HG03280 (cell line): ENCODE data around the gene ATP11C.
"Not testable (repeated sequence)": the region's sequence is repeated elsewhere in the genome, so short reads cannot be mapped to it uniquely, and the experiment has no call there.

Experiments
- ATAC-seq: cut with Tn5 transposase; IDR thresholded peaks from one replicate; pipeline ENCODE4 v1.9.1; 2021; ENCODE audit warnings: mild to moderate bottlenecking, moderate library complexity; ENCODE audit not compliant: unreplicated experiment

ATP11C gene

DNA sequence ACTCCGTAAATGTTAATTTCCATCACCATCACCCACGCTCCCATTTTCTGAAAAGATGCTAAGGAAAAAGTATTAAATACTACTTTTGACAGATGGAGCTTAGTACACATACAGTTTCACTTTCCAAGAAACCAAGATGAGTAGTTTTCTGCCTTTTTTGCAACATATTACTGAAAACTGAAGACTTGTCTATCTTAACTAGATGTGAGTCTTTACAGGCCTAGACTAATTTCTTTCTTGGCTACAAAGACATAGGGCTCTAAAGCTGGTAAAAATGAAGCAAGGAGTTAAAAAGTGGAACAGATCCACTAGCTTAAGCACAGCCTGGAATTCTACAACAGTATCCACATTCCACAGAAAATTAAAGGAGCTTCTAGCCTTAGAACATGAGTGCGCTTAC lies 68.2 kb downstream of the ATP11C start:
- ATAC-seq: no peak

DNA sequence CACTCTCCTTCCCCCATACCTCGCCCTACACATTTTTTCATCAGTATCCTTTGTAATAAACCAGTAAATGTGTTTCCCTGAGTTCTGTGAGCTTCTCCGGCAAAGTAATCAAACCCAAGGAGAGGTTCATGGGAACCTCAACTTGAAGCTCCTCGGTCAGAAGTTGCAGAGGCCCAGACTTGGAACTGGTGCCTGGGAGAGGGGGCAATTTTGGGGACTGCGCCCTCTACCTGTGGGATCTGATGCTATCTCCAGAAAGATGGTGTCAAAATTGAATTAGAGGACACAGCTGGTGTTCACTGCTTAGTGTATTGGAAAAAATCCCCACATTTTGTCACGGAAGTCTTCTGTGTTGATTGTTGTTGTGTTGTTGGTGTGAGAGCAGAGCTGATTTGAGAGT lies 70.6 kb downstream of the ATP11C start:
- ATAC-seq: no peak

DNA sequence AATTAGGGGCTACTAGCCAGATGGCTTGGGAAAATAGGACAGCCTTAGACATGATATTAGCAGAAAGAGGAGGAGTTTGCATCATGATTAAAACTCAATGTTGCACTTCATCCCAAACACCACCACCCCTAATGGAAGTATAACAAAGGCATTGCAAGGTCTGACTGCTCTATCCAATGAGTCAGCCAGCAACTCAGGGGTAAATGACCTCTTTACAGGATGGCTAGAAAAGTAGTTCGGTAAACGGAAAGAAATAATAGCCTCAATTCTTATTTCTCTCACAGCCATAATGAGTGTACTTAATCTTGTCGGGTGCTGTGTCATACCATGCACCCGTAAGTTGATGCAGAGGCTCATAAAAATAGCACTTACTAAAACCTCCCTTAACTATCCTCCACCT lies 76.0 kb downstream of the ATP11C start:
- not testable (repeated sequence) for ATAC-seq

DNA sequence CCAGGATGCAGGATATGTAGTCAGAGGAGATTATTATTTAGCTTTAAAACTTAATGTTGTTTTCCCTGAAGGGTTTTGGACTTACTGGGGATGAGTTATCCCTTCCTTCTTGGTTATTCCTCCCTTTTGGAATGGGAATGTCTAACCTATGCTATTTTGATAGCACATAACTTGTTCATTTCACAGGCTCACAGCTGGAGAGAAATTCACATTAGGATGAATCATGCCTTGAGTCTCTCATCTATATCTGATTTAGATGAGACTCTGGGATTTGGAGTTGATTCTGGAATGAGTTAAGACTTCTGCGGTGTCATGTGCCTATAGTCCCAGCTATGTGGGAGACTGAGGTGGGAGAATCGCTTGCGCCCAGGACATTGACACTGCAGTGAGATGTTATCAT lies 81.1 kb downstream of the ATP11C start:
- no peak for ATAC-seq

DNA sequence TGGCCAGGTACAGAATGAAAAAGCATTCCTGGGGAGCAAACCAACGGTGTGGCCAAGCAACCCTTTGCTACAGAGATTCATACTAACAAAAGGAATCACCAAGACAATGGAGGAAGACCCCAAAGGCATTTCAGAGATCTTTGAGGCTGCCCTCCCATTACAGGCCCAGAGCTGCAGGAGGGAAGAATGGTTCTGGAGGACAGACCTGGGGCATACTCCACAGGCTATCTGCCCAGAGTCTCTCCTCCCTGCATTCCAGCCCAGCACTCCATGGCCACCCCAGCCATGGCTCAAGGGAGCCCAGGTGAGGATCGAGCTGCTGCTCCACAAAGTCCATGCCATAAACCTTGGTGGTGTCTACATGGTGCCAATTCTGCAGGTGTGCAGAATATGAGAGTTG lies 81.9 kb downstream of the ATP11C start:
- ATAC-seq: no peak

DNA sequence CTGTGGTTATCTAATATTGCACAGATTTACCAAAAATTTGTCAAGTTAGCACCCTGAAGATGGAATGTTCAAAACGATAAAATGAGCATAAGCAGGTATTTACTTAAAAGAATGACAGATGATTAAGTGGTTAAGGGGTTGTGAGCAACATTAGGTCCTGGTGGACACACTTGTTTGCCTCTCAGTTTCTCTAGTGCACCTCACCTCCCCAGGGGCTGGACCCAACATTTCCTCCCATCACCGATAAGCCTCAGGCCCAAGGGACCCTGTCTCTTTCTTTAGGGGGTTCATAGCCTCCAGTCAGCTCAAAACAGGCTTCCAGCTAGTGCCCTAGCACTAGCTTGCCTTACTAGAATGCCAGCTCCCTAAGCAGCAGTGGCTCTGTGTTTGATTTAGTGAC lies 88.0 kb downstream of the ATP11C start:
- ATAC-seq: no peak

DNA sequence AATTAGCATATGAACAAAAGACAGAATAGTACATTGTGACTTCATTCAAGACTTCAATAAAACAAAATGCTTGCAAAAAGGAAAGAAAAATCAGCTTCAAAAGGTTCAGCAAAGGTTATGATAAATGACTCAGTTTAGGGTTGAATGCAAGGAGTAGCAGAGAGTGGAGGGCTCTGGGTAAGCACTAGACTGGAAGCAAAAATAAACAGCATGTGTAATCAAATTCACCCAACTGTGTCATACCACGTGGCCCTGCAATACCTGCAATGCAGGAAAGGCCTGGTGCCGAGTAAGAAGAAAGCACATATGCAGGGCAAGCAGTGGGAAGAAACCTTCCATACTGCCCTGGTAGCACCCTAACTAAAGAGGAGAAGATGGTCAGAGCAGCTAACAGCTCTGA lies 88.7 kb downstream of the ATP11C start:
- peak; percentile 52 for ATAC-seq

DNA sequence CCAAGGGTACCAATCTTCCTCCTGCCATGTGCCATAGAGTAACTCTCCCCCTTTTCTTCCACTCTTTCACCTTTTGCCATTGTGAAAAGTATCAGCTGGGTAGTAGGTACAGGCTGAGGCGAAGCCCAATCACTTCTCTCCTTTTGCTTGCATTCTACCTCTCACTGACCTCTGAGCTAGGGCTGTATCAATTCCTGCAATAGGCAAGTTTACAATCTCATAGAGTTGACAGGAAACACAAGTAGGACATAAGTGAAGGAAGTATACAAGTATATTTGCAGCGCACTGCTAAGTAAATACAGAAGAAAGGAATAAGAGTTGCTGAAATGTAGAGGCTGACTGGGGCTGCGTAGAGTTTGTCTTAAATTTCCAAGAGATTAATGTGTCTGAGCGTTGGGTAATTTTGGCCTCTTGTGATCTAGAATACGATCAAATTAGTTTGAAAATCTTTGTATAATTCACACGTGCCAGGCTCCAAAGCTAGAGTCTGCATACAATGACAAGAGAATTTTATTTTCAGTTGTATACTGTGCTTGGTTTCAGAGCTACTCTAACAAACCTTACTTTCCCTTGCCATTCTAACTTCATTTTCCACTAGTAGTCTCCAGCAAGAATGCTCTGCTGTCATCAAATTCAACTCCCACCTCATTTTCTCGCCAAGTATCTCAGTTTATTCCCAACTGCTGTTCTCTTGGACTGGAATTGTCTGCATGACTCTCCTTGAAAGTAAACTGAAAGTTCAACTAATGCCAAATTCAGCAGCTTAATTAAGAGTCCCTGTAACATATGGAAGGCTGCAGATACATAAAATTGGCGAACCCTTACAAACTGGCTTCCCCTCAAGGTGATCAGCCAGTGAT lies 90.3 kb downstream of the ATP11C start:
- ATAC-seq: no peak

DNA sequence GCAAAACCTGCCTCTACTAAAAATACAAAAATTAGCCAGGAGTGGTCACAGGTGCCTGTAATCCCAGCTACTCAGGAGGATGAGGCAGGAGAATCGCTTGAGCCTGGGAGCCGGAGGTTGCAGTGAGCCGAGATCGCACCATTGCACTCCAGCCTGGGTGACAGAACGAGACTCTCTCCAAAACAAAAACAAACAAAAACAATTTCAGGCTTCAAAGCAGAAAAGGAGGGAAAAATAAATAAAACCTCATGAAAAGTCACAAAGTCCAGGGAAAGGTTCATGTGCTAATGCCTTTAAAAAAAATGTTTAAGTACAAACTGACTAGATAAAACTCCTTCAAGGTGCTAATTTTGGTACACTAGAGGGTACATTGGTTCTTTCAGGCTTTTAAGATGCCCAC lies 96.5 kb downstream of the ATP11C start:
- ATAC-seq: not testable (repeated sequence)

DNA sequence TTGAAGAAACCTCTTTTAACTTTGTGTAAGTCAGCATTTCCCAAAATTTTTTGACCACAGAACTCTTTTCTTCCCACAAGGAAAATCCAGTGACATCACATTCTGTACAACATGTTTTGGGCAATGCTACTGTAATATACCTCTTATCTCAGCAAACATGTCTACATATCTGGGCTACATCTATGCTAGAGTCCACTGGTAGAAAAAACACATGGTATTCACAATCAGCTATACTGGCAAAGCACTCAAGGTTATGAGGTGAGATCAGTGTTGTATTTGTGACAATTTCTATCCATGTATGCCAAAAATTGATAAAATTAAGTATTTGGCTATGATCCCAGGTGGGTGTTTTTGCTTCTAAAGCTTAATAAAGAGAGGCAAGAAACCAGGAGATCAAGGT lies 98.0 kb downstream of the ATP11C start:
- ATAC-seq: no peak

DNA sequence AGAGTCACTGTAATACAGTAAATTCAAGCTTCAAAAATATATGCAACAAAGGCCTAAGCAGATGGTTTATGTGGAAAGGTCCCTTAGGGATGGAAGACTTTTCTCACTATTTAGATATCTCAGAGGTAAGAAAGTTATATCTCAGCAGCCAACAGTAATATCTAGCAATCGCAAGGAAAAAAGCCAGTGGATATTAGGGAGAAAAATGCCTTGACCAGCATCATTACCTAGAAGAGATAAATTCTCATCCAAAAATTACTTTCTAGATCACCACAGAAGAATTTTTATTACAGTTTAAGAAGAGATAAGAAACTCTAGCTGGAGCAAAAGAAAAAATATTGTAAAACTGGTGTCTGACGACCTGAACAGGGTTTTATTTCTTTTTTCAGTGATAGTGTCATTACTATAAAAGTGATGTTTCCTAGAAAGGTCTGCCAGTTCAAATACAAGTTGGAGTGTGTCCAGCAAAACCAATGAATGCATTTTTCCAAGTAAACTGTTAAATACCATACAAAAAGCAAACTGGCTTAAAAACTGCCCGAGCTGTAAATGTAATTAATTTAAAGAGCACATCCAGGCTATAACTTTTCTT lies 100.0 kb downstream of the ATP11C start:
- no peak for ATAC-seq

DNA sequence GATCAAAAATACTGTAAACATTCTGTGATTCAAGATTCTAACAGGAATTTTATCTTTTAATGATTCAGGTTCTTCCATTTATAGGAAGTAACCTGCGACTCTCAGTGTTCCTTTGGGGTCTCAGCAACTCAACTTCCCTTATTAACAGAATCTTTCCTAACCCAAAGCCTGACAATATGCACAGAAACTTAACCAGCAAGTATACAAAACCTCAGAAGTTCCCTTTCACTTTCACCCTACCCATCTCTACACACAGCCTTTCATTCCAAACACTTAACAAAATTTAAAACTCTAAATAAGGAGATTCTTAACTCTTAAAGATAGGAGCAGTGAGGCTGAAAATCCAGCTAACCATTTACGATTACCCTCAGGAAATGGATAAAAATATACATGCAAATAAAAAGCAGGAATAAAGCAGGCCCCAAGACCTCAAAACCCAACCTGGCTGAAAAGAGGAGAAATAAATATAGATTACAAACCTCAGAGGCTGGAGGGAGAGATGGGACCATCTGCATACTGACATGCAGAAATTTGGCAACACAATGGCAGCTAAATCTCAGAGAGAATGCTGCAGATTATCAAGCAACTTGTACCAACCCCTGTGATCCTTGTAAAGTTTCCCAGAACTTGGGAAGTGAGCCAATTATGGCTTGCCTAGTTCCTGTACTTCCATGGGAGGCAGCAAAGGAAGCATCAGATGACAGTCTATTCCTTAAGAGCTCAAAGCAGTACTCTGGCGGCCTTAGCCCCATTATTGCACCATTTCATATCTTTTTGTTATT lies 101.0 kb downstream of the ATP11C start:
- peak; percentile 66 for ATAC-seq

DNA sequence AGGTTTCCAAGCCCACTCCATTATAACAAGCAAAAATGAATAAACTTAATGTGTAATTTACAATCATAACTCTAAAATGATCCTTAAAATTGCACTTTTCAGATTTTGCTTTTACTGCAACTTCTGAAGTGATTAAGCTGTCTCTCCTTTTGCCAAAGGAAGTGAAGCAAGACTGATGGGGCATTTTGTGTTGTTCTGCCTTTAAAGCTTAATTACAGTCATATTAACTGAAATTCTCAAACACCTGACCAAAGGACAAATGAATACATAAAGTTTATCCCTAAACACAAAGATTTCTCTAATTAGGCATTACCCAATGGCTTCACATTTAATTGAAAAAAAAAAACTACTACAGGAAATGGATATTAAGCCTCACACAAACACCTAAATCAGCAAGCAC lies 101.8 kb downstream of the ATP11C start:
- no peak for ATAC-seq

DNA sequence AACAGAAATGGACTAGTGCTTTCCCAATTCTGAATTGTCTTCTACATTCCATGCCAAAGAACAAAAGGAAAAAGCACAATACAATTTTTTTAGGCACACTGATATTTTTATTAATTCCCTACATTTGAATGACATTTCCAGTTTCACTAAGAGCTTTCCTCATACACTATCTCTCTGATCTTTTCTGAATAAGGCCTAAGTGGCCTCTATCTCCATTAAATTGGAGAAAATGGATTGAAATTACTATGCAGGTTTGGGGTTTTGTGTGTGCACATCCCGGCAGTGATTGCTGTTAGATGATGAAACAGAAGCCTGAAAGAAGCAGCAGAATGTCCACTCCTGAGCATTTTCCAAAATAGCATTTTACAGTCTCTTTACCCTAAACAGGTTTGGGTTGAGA lies 104.0 kb downstream of the ATP11C start:
- ATAC-seq: no peak

DNA sequence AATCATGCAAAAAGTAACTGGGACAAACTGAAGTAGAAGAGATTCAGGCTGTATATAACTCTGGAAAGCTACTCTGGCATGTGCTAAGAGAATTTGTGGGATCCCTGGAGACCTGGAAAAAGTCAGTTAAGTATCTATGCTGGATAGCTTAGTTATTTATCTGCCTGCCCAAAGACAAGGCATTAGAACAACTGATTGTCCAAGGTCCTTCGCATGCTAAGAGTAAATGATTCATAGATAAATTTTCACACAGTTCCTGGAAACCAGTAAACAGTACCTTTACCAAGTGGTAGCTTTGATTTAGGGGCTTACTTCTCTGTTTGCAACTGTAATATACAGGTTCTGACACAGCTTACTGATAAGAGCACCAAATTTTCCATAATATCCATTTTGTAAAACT lies 104.8 kb downstream of the ATP11C start:
- ATAC-seq: no peak

DNA sequence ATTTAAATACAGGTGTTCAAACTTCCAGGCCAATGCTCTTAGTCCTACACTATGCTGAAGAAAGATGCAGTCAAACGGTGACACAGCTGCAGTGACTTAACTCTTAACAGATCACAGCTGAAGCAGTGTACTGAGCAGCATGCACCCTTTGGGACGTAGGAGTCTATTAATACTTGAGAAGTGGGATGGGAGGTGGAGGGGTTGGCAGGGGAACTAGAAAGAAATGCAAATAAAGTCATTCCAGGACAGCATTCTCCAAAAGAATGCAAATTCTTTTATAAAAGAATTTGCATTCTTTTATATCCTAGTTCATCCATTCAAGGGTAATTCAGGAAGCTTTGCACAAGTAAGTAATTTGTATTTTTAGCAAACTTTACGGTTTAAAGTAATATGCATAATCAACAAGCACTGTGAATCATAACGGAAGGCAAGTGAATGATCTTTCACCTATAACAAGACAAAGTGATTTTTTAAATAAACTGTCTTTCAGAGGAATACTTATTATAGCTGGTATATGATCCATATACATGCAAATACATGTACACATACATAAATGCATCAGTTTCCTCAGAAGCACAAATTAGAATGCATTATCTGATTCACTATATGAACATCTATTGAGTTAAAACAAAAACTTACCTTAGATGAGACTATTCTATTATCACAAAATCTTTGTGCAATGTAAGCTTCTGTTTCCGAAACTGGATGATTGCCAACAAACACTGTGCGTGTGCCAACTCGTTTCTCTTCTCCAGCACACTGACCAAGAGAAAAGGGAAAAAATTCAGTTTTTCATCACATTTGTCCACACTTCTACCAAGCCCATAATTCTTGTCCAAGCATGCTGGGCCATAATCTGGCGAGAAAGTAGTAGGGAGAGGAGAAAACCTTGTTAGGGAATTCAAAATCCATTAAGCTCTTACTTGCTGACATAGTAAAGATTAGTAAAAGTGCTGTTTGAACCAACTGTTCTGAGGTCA lies 106.5 kb downstream of the ATP11C start:
- ATAC-seq: no peak

DNA sequence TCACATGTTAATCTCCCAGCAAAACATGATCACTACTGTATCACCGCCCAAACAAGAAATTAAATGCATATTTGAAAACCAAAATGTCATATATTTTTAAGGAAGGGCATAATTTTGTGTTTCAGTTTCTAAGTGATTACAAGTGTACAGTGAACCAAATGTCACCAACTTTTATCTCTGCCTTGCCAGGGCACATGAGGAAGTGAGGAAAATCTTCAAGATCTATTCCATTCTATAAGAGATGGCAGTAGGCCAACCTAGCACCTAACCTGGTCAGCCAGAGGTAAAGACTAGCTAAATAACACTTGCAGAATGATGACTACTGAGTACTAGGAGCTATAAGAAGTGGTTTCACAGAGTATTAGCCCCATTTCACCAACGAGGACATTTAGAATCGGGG lies 107.2 kb downstream of the ATP11C start:
- ATAC-seq: no peak

DNA sequence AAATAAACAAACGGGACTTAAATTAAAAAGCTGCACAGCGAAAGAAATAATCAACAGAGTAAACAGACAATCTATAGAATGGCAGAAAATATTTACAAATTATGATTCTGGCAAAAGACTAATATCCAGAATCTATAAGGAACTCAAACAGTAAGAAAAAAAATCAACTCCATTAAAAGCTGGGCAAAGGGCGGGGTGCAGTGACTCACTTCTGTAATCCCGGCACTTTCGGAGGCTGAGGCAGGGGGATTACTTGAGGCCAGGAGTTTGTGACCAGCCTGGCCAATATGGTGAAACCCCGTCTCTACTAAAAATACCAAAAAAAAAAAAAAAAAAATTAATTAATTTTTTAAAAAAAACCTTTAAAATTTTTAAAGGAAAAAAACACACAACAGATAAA lies 109.0 kb downstream of the ATP11C start:
- ATAC-seq: no peak

DNA sequence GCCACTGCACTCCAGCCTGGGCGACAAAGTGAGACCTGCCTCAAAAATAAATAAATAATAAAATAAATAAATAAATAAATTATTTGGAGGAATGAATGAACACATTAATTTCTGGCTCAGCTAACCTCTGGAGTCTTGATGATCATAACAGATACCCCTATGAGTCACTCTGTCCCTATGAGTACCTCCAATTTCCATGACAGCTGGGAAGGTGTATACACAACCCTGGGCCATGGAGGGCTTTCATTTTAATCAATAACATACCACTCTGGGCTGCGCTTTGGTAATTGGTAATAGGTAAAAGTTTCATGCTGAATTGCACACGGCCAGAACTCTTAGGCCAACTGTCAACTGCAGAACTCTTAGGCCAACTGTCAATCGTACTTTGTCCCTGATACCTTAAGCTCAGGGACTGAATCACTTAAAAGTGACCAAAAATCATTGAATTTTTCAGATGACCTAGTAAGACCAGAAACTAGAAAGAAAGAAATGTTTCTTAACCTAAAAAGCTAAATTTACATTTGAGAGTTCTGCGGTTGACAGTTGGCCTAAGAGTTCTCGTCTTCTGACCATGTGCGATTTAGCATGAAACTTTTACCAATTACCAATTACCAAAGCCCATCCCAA lies 112.4 kb downstream of the ATP11C start:
- ATAC-seq: no peak

DNA sequence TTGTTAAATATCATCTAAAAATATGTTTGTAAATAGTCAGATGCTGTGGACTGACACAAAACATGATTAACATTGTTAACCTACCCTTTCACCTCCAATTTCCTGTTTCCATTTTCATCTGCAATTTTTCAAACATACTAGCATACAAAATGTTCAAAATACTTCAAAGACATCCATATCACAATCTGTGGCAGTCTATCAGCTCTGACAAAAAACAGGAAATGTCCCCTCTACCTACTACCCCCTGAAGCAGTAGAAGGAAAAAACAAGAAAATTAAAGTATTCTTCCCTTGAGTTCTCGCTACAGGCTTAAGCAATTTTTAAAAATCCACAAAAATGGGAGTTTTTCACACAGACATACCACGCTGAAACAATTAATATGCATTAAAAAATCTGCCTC lies 116.6 kb downstream of the ATP11C start:
- ATAC-seq: no peak
